Suprapubic skin (tissue), 4 donors: ENCODE results near the gene ATP2A1.

Experiments used
- CTCF ChIP-seq, 2 donors: fragments of 200-600 bp in 1 of 2; fragments of 450-650 bp in 1 of 2; sonication (generic) in 1 of 2; IDR thresholded peaks; one replicate each; pipeline ENCODE4 v1.5.1; 2016 to 2019; ENCODE audit warnings: antibody characterized with exemption in 2 of 2, mild to moderate bottlenecking in 1 of 2, moderate library complexity in 1 of 2
- EP300 ChIP-seq: sonication (generic); formaldehyde crosslinking; IDR thresholded peaks from one replicate; pipeline ENCODE4 v1.6.1; 2017; ENCODE audit warnings: antibody characterized with exemption
- POLR2A ChIP-seq, 2 donors: fragments of 450-650 bp; IDR thresholded peaks; one replicate each; pipeline ENCODE4 v1.6.1; 2017; ENCODE audit warnings: antibody characterized with exemption in 2 of 2, mild to moderate bottlenecking in 2 of 2, moderate library complexity in 2 of 2
- POLR2AphosphoS5 ChIP-seq, 3 donors: sonication (generic); formaldehyde crosslinking; IDR thresholded peaks; one replicate each; pipeline ENCODE4 v1.6.1; 2017; ENCODE audit warnings: antibody characterized with exemption in 3 of 3

GRCh38 chr16:28913946-28914724, 35.8 kb downstream of the ATP2A1 start:
- no peak for TF ChIP-seq POLR2AphosphoS5 (IDR thresholded peaks at IDR 0.05)
- no peak for TF ChIP-seq CTCF (IDR thresholded peaks at IDR 0.05)
- TF ChIP-seq POLR2A (IDR thresholded peaks at IDR 0.05): no peak
- TF ChIP-seq EP300: no peak
